ENCODE results near the gene LIAS. TPM values are rescaled to one million over a fixed set of nuclear protein-coding genes. Genes with fewer than 3 reads are reported as not detected.
A peak's percentile ranks its signal among the peaks of the same experiment; 100 is the strongest.

The LIAS gene
- polyA plus RNA-seq, 1 donor (not counting 4 experiments of a cell fraction or from before 2014, with no cell fraction given): 20.6 TPM

GRCh38 chr4:39426728-39427127 is 32.1 kb upstream of the LIAS start:
- Histone ChIP-seq H3K36me3 (ENCODE audit: control insufficient read depth in 2 of 2, extremely low read depth in 1 of 2, insufficient read depth in 2 of 2, low read length in 2 of 2) (no peaks in the 10 kb centered on the region), H3K79me2 (ENCODE audit: control insufficient read depth, insufficient read depth, low read length) (no peaks in the 10 kb centered on the region), H4K20me1 (ENCODE audit: control insufficient read depth, extremely low read depth, insufficient read depth, low read length) (no peaks in the 10 kb centered on the region), H3K4me2 (ENCODE audit: control insufficient read depth, extremely low read depth, insufficient read depth, low read depth, low read length) (no peak overlapping the region), H3K9me3 (ENCODE audit: control insufficient read depth, low read depth, low read length) (no peaks in the 10 kb centered on the region), H2AFZ (ENCODE audit: control insufficient read depth, low read length) (no peak overlapping the region), H3K27ac (ENCODE audit: control insufficient read depth, insufficient read depth, low read length) (no peak overlapping the region), H3K4me3 (ENCODE audit: control insufficient read depth in 2 of 3, extremely low read depth in 1 of 3, insufficient read depth in 2 of 3, low read depth in 1 of 3, low read length in 3 of 3) (no peak overlapping the region), H3K27me3 (ENCODE audit: control insufficient read depth, extremely low read depth, insufficient read depth, low read length) (no peaks in the 10 kb centered on the region), H3K9me1 (ENCODE audit: control insufficient read depth, extremely low read depth, insufficient read depth, low read length) (no peaks in the 10 kb centered on the region), H3K9ac (ENCODE audit: control insufficient read depth, extremely low read depth, insufficient read depth, low read length) (no peak overlapping the region), H3K4me1 (ENCODE audit: control insufficient read depth, extremely low read depth, insufficient read depth, low read length) (peaks cover 8% of the 10 kb centered on the region)
- FAIRE-seq: no peak
- DNase-seq (ENCODE audit: low read depth, low spot score): no peak
- TF ChIP-seq CTCF (optimal IDR thresholded peaks at IDR 0.05 in 1 of 3, IDR thresholded peaks at IDR 0.05 in 1 of 3, conservative IDR thresholded peaks at IDR 0.05 in 1 of 3; ENCODE audit: extremely low read depth in 1 of 3, insufficient read depth in 2 of 3, low read length in 3 of 3) (no peak), EZH2 (IDR thresholded peaks at IDR 0.05; ENCODE audit: low read length) (no peak)
- dilution Hi-C loops (cut with MboI; ENCODE audit: extremely low pct_ligation_motif_present, low sequenced_read_pairs): no loop called here

DNA sequence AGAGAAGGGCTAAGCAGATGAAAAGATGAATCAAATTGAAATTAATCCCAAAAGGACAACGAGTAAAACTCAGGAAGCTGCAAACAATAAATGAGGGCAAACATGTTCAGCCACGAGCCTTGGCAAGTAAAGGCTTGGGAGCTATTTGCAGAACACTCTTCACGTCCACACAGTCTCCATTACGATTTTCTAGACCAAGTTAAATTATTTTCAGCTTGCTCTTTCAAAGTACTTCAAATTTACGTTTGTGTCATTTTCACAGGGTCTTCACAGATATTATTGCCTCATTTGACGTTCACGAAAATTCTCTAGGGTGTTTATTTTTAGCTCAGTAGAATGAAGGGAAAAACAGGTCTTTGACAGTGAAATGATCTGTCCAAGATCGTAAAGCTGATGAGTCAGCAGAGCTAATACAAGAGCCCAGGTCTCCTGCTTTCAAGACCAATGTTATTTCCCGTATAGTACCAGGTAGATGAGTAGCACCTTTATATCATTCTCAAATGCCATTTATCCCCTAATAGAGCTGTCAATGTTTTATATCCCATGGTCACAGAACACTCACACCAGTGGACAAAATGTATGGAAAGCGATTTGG is 31.2 kb upstream of the LIAS start:
- no peak overlapping the region for H3K27ac ChIP-seq (ENCODE audit: control insufficient read depth, insufficient read depth, low read length)
- TF ChIP-seq CTCF (optimal IDR thresholded peaks at IDR 0.05 in 1 of 3, IDR thresholded peaks at IDR 0.05 in 1 of 3, conservative IDR thresholded peaks at IDR 0.05 in 1 of 3; ENCODE audit: extremely low read depth in 1 of 3, insufficient read depth in 2 of 3, low read length in 3 of 3): no peak
- TF ChIP-seq EZH2 (IDR thresholded peaks at IDR 0.05; ENCODE audit: low read length): no peak
- H3K4me2 ChIP-seq (ENCODE audit: control insufficient read depth, extremely low read depth, insufficient read depth, low read depth, low read length): peak overlapping the region; percentile 88
- peak overlapping the region; percentile 12 to 64 (median 51) for H3K4me3 ChIP-seq (ENCODE audit: control insufficient read depth in 2 of 3, extremely low read depth in 1 of 3, insufficient read depth in 2 of 3, low read depth in 1 of 3, low read length in 3 of 3)
- H3K4me1 ChIP-seq (ENCODE audit: control insufficient read depth, extremely low read depth, insufficient read depth, low read length): peaks cover 8% of the 10 kb centered on the region
- no peaks in the 10 kb centered on the region for H3K36me3 ChIP-seq (ENCODE audit: control insufficient read depth in 2 of 2, extremely low read depth in 1 of 2, insufficient read depth in 2 of 2, low read length in 2 of 2)
- H4K20me1 ChIP-seq (ENCODE audit: control insufficient read depth, extremely low read depth, insufficient read depth, low read length): no peaks in the 10 kb centered on the region
- no peaks in the 10 kb centered on the region for H3K9me1 ChIP-seq (ENCODE audit: control insufficient read depth, extremely low read depth, insufficient read depth, low read length)
- dilution Hi-C loops (cut with MboI; ENCODE audit: extremely low pct_ligation_motif_present, low sequenced_read_pairs): no loop called here
- H3K79me2 ChIP-seq (ENCODE audit: control insufficient read depth, insufficient read depth, low read length): no peaks in the 10 kb centered on the region
- no peaks in the 10 kb centered on the region for H3K27me3 ChIP-seq (ENCODE audit: control insufficient read depth, extremely low read depth, insufficient read depth, low read length)
- DNase-seq (ENCODE audit: low read depth, low spot score): no peak
- peak; percentile 60 for FAIRE-seq
- no peaks in the 10 kb centered on the region for H3K9me3 ChIP-seq (ENCODE audit: control insufficient read depth, low read depth, low read length)
- H3K9ac ChIP-seq (ENCODE audit: control insufficient read depth, extremely low read depth, insufficient read depth, low read length): no peak overlapping the region
- H2AFZ ChIP-seq (ENCODE audit: control insufficient read depth, low read length): peak overlapping the region; percentile 71
